ENCODE data around the gene PSMD12. TPM values are rescaled to one million over a fixed set of nuclear protein-coding genes. Genes with fewer than 3 reads are reported as not detected.

PSMD12 gene
- total and polyA plus RNA-seq, 9 of the 15 experiments (the other 6 are each of a cell fraction or from before 2014, with no cell fraction given): 36.6 to 150 (median 65.5) TPM

GRCh38 chr17:67326440-67326839 lies 39.9 kb downstream of the PSMD12 start:
- H3K27ac ChIP-seq (ENCODE audit: extremely low read depth, low read depth, low read length): no peak overlapping the region
- intact Hi-C loops (cut with micrococcal nuclease): no loop called here
- no TSS peak for BruUV-seq (replicated peaks)
- H3K4me2 ChIP-seq (ENCODE audit: insufficient read depth, low read length): no peak overlapping the region
- peaks cover under 1 to 4% of the 10 kb centered on the region in 2 experiments; a peak in 2 of 5 replicates for H3K4me1 ChIP-seq (replicated peaks in 1 of 2; ENCODE audit: control insufficient read depth in 2 of 2, insufficient read depth in 2 of 2, low read length in 2 of 2)
- ATAC-seq: no peak
- no peaks in the 10 kb centered on the region for H3K79me2 ChIP-seq (ENCODE audit: control insufficient read depth, insufficient read depth, low read length)
- POLR2A ChIA-PET: no interaction called here
- H3K4me3 ChIP-seq: no peak overlapping the region
- no peak overlapping the region for H3K9ac ChIP-seq (ENCODE audit: insufficient read depth in 1 of 2, low read depth in 2 of 2, low read length in 2 of 2)
- no peaks in the 10 kb centered on the region for H3K36me3 ChIP-seq (ENCODE audit: control insufficient read depth, insufficient read depth, low read length)
- H4K20me1 ChIP-seq (replicated peaks; ENCODE audit: control insufficient read depth, insufficient read depth, low read length): no peaks in the 10 kb centered on the region; the same call in 1 of the 2 replicates
- 0% methylated on average over 3 of the region's 3 CpGs for WGBS (ENCODE audit: insufficient coverage, low coverage, missing lambda C conversion rate)
- peaks cover 4 to 8% of the 10 kb centered on the region in 2 experiments; a peak in 2 of 5 replicates for H3K27me3 ChIP-seq (ENCODE audit: control insufficient read depth in 2 of 2, insufficient read depth in 2 of 2, low read length in 2 of 2)
- no peak for FAIRE-seq
- H3K9me1 ChIP-seq (ENCODE audit: control insufficient read depth, insufficient read depth, low read length): no peaks in the 10 kb centered on the region
- TF ChIP-seq RNF2 (IDR thresholded peaks at IDR 0.05): no peak
- H3K9me3 ChIP-seq (replicated peaks; ENCODE audit: control insufficient read depth, insufficient read depth, low read depth, low read length): no peaks in the 10 kb centered on the region; the same call in 1 of the 2 replicates
- DNase-seq (ENCODE audit: extremely low read depth in 1 of 4, low spot score in 3 of 4): no peak
- no peak overlapping the region for H2AFZ ChIP-seq (ENCODE audit: low read depth, low read length)
- CTCF ChIA-PET (ENCODE audit: low intra/inter-chr PET ratio): no interaction called here
- in situ Hi-C loops (cut with MboI): no loop called here

DNA sequence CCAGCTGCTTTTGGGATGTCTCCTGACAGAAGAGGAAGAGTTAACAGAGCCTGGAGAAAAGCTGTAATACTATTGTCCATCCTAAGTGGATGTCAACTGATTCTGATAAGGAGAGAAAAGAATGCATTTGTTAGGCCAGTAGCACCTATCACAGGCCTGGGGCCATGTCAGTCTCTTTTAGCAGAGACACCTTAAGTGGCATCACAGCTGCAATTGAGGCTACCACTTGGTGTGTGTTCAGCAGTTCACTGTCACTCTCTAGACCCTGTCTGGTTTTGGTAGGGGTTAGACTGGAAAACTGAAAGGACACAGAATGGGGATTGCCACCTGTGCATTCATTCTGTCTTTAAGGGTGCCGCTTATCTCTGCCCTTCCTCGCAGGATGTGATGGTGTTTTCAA lies 42.0 kb downstream of the PSMD12 start:
- Histone ChIP-seq H4K20me1 (replicated peaks; ENCODE audit: control insufficient read depth, insufficient read depth, low read length) (no peaks in the 10 kb centered on the region; the same call in 1 of the 2 replicates), H3K9me1 (ENCODE audit: control insufficient read depth, insufficient read depth, low read length) (no peaks in the 10 kb centered on the region), H3K27me3 (ENCODE audit: control insufficient read depth in 2 of 2, insufficient read depth in 2 of 2, low read length in 2 of 2) (peaks cover 4 to 8% of the 10 kb centered on the region in 2 experiments; a peak in 2 of 5 replicates), H3K4me3 (no peak overlapping the region), H3K79me2 (ENCODE audit: control insufficient read depth, insufficient read depth, low read length) (no peaks in the 10 kb centered on the region), H2AFZ (ENCODE audit: low read depth, low read length) (no peak overlapping the region), H3K9me3 (replicated peaks; ENCODE audit: control insufficient read depth, insufficient read depth, low read depth, low read length) (no peaks in the 10 kb centered on the region; the same call in 1 of the 2 replicates), H3K4me2 (ENCODE audit: insufficient read depth, low read length) (no peak overlapping the region), H3K36me3 (ENCODE audit: control insufficient read depth, insufficient read depth, low read length) (no peaks in the 10 kb centered on the region), H3K27ac (ENCODE audit: extremely low read depth, low read depth, low read length) (no peak overlapping the region), H3K4me1 (replicated peaks in 1 of 2; ENCODE audit: control insufficient read depth in 2 of 2, insufficient read depth in 2 of 2, low read length in 2 of 2) (peaks cover 2 to 4% of the 10 kb centered on the region in 2 experiments; a peak in 2 of 5 replicates), H3K9ac (ENCODE audit: insufficient read depth in 1 of 2, low read depth in 2 of 2, low read length in 2 of 2) (no peak overlapping the region)
- WGBS (ENCODE audit: insufficient coverage, low coverage, missing lambda C conversion rate): 6% methylated on average over 2 of the region's 2 CpGs
- ATAC-seq (no peak), FAIRE-seq (no peak), DNase-seq (ENCODE audit: extremely low read depth in 1 of 4, low spot score in 3 of 4) (no peak)
- ChIA-PET POLR2A (interaction anchor here (0.7 kb wide), 1 partner anchor 1435 kb away, joined by 3 read pairs; no protein-coding TSS in a partner anchor), CTCF (ENCODE audit: low intra/inter-chr PET ratio) (no interaction called here)
- BruUV-seq (replicated peaks): no TSS peak
- intact Hi-C loops (cut with micrococcal nuclease) (no loop called here), in situ Hi-C loops (cut with MboI) (no loop called here)
- TF ChIP-seq HNRNPL (IDR thresholded peaks at IDR 0.05; ENCODE audit: low read depth, low read length) (no peak), ZFP36 (IDR thresholded peaks at IDR 0.05; ENCODE audit: low read depth, low read length, partially characterized antibody) (no peak), BCLAF1 (IDR thresholded peaks at IDR 0.05; ENCODE audit: borderline replicate concordance in 1 of 2, control insufficient read depth in 1 of 2, low read depth in 2 of 2, low read length in 1 of 2) (no peak)

Measured in K562 (cell line).